HFFc6 (cell line): ENCODE measurements around the gene TBC1D2. TPM values are rescaled to one million over a fixed set of nuclear protein-coding genes. Genes with fewer than 3 reads are reported as not detected.

Source experiments
- DNase-seq: peaks from one replicate; pipeline ENCODE4 v3.0.0-alpha.2; 2018
- H3K27ac Mint-ChIP-seq: 2 replicates; pipeline ENCODE4 v1.8.0; 2020; ENCODE audit warnings: mild to moderate bottlenecking, mixed read lengths
- H3K27me3 Mint-ChIP-seq: 2 replicates; pipeline ENCODE4 v1.8.0; 2021; ENCODE audit warnings: mild to moderate bottlenecking, moderate library complexity, mixed read lengths; ENCODE audit not compliant: insufficient read depth
- H3K36me3 Mint-ChIP-seq: 2 replicates; pipeline ENCODE4 v1.8.0; 2021; ENCODE audit warnings: low read depth, mixed read lengths
- H3K4me1 Mint-ChIP-seq: 2 replicates; pipeline ENCODE4 v1.8.0; 2020; ENCODE audit warnings: low read depth, mixed read lengths
- H3K4me3 Mint-ChIP-seq: 2 replicates; pipeline ENCODE4 v1.8.0; 2020; ENCODE audit warnings: mild to moderate bottlenecking, moderate library complexity, mixed read lengths
- H3K9me3 Mint-ChIP-seq: 2 replicates; pipeline ENCODE4 v1.8.0; 2020; ENCODE audit warnings: mild to moderate bottlenecking, mixed read lengths
- total RNA-seq, 6 experiments: library from RNA; stranded (reverse); fragmentation: NEBNext Ultra II Directional; extraction: Animal tissue kit (Norgen Biotek cat#: 25700); gene quantifications; 2 replicates in 1 of 6; 3 replicates in 5 of 6; pipeline ENCODE4 v1.2.3, GENCODE V29; 2021
- TF ChIP-seq, protein P1 (sequence below): fragments of 200-600 bp; sonication (generic); IDR thresholded peaks from 2 replicates; pipeline ENCODE4 v1.5.0; 2021; ENCODE audit warnings: antibody characterized with exemption, mild to moderate bottlenecking

TBC1D2 gene
- total RNA-seq, 6 experiments from 2014 or later: 31.9 to 39.4 (median 36.5) TPM

DNA sequence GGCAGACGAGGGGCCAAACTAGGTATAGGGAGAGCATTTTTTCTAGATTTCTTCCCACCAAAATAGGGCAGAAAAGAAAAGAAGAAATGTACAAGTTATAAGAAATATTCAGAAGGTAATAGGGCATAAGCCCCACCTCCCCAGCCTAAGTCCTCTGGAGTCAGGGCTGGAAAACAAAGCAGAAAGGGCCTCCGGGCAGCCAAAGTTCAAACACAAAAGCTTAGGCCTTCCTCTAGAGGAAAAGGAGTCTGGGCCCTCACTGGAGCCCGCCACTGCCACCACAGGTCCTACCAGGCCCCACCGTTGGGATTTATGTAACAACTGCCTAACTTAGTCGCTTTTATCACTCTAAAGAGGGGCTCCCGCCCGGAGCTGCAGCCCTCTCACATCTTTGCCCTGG is 27.6 kb downstream of the TBC1D2 start:
- Mint-ChIP-seq H3K9me3 (no peaks in the 10 kb centered on the region), H3K27me3 (peaks cover 7% of the 10 kb centered on the region), H3K4me3 (no peak overlapping the region), H3K36me3 (peaks cover 39% of the 10 kb centered on the region), H3K4me1 (peaks cover 60% of the 10 kb centered on the region), H3K27ac (peak overlapping the region; percentile 38; the same call in 1 of the 2 replicates)
- TF ChIP-seq, protein P1, sequence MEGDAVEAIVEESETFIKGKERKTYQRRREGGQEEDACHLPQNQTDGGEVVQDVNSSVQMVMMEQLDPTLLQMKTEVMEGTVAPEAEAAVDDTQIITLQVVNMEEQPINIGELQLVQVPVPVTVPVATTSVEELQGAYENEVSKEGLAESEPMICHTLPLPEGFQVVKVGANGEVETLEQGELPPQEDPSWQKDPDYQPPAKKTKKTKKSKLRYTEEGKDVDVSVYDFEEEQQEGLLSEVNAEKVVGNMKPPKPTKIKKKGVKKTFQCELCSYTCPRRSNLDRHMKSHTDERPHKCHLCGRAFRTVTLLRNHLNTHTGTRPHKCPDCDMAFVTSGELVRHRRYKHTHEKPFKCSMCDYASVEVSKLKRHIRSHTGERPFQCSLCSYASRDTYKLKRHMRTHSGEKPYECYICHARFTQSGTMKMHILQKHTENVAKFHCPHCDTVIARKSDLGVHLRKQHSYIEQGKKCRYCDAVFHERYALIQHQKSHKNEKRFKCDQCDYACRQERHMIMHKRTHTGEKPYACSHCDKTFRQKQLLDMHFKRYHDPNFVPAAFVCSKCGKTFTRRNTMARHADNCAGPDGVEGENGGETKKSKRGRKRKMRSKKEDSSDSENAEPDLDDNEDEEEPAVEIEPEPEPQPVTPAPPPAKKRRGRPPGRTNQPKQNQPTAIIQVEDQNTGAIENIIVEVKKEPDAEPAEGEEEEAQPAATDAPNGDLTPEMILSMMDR: no peak
- no peak for DNase-seq

DNA sequence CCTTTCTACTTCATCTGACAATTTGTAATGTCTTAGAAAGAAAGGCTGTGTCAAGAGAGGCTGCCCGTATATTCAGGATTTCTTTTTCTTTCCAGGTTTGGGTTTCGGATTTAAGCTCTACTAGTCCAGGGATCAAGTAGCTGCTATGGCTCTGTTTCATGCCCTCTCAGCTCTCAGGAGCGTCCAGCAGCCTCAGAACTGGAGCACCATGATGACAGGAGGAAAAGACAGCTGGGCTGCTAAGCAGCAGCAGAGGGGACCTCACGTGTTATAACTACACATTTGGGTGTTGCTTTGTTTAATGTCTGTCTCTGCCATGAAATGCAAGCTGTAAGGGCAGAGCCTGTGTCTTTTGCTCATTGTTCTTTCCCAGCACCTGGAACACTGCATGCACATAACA is 28.5 kb downstream of the TBC1D2 start:
- Mint-ChIP-seq H3K27me3 (peaks cover 7% of the 10 kb centered on the region), H3K36me3 (peaks cover 43% of the 10 kb centered on the region), H3K9me3 (no peaks in the 10 kb centered on the region), H3K27ac (peak overlapping the region; percentile 67), H3K4me1 (peaks cover 60% of the 10 kb centered on the region), H3K4me3 (no peak overlapping the region)
- DNase-seq: no peak
- TF ChIP-seq, protein P1: no peak

- Mint-ChIP-seq H3K27me3 (peaks cover 7% of the 10 kb centered on the region), H3K36me3 (peaks cover 48% of the 10 kb centered on the region), H3K27ac (peak overlapping the region; percentile 67), H3K4me1 (peaks cover 60% of the 10 kb centered on the region), H3K9me3 (no peaks in the 10 kb centered on the region), H3K4me3 (no peak overlapping the region)
- TF ChIP-seq, protein P1: no peak
- no peak for DNase-seq
Observed at GRCh38 chr9:98226516-98226915, 28.9 kb downstream of the TBC1D2 start.

DNA sequence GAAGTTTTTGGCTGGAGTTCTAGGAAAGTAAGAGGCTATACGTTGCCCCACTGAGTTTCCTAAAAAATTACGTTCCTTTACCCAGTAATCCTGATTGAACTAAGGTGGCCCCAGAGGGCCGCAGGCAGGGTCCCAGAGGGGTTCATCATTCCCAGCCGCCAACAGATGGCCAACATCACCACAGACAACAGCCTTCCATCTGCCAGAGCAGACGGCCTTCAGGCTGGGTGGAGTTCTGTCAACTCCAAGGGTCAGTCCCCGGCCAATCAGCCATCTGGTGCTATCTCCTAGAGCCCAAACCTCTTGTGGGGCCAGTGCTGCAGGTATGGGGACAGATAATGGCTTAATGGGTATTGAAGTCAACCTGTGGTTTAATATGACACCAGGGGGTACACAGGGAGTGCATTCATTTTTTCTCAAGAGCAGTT is 30.4 kb downstream of the TBC1D2 start:
- H3K4me3 Mint-ChIP-seq: no peak overlapping the region
- peaks cover 40% of the 10 kb centered on the region for H3K36me3 Mint-ChIP-seq
- TF ChIP-seq, protein P1: no peak
- peaks cover 49% of the 10 kb centered on the region for H3K4me1 Mint-ChIP-seq
- DNase-seq: no peak
- H3K9me3 Mint-ChIP-seq: no peaks in the 10 kb centered on the region
- H3K27ac Mint-ChIP-seq: peak overlapping the region; percentile 99
- H3K27me3 Mint-ChIP-seq: peaks cover 4% of the 10 kb centered on the region

DNA sequence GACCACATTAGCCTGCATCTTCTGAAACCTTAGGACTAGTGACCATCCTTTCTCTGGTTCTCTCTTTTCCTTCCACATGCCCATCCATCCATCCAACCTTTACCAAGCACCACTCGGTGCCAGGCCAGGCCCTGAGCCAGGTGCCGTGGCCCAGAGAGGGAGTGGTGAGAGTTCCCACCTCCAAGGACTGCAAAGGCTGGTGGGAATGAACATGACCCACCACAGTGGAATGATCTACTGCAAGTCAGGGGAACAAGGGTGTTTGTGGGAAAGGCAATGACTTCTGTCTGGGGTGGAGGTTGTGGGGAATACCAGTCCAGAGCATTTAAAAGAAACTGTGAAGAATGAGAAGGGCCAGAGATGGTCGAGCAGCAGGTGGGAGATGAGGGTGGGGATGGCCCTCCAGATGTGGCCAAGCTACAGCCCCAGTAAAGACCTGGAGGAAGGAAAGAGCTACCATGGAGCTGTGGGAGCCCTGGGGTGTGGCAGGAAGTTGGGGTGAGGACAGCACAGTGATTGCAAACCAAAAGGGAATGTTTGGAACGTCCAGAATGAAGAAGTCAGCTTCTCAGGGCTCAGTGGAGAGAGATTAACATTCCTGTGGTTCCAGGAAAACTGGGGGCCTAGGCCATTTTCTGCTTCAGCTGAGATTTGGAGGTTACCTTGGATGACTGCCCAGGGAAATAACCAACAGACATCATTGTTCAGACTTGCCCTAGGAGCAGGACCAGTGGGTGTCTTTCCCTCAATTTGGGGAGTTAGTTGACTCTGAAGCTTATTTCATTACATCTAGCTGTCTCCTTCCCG is 32.4 kb downstream of the TBC1D2 start:
- Mint-ChIP-seq H3K4me3 (peak overlapping the region; percentile 70), H3K9me3 (no peaks in the 10 kb centered on the region)

More for the DNA sequence above, 32.4 kb downstream of the TBC1D2 start:
- TF ChIP-seq, protein P1: no peak
- Mint-ChIP-seq H3K27ac (peak overlapping the region; percentile 99), H3K4me1 (peaks cover 48% of the 10 kb centered on the region), H3K27me3 (peaks cover 4% of the 10 kb centered on the region), H3K36me3 (peaks cover 39% of the 10 kb centered on the region)
- peak; percentile 98 for DNase-seq
